GM23338 (cell line): ENCODE results near the gene NPPC. TPM values are rescaled to one million over a fixed set of nuclear protein-coding genes. Genes with fewer than 3 reads are reported as not detected.

Experiments used
- ATAC-seq: fragments of 200-7000 bp; cut with Tn5 transposase; 3 replicates; pipeline ENCODE4 v1.9.1; 2020
- DNase-seq: peaks from one replicate; pipeline ENCODE4 v3.0.0-alpha.2; 2015; ENCODE audit warnings: low spot score
- H2AFZ ChIP-seq: fragments of 200-600 bp; sonication (generic); 2 replicates; pipeline ENCODE4 v1.8.0; 2016; ENCODE audit warnings: antibody characterized with exemption, mild to moderate bottlenecking, moderate library complexity
- H3F3A ChIP-seq: fragments of 200-600 bp; sonication (generic); replicated peaks from 2 replicates; pipeline ENCODE4 v1.8.0; 2017; ENCODE audit warnings: antibody characterized with exemption, mixed run types, low read depth
- H3K27ac ChIP-seq: fragments of 200-600 bp; sonication (generic); 2 replicates; pipeline ENCODE4 v1.6.1; 2016; ENCODE audit warnings: low read depth
- H3K27me3 ChIP-seq: fragments of 200-600 bp; sonication (generic); 2 replicates; pipeline ENCODE4 v1.8.0; 2016; ENCODE audit warnings: mild to moderate bottlenecking, mixed run types, moderate library complexity; ENCODE audit not compliant: insufficient read depth
- H3K36me3 ChIP-seq: fragments of 200-600 bp; sonication (generic); 2 replicates; pipeline ENCODE4 v1.8.0; 2016; ENCODE audit warnings: mild to moderate bottlenecking; ENCODE audit not compliant: insufficient read depth
- H3K4me1 ChIP-seq: fragments of 200-600 bp; sonication (generic); 2 replicates; pipeline ENCODE4 v1.8.0; 2016; ENCODE audit warnings: mild to moderate bottlenecking, moderate library complexity; ENCODE audit not compliant: insufficient read depth
- H3K4me2 ChIP-seq: fragments of 200-600 bp; sonication (generic); 2 replicates; pipeline ENCODE4 v1.7.1; 2017; ENCODE audit warnings: mixed run types
- H3K4me3 ChIP-seq: fragments of 200-600 bp; sonication (generic); 2 replicates; pipeline ENCODE4 v1.6.1; 2016; ENCODE audit warnings: mixed run types
- H3K79me2 ChIP-seq: fragments of 200-600 bp; sonication (generic); replicated peaks from 2 replicates; pipeline ENCODE4 v1.8.0; 2017; ENCODE audit warnings: mild to moderate bottlenecking; ENCODE audit not compliant: insufficient read depth
- H3K9me2 ChIP-seq: fragments of 200-600 bp; sonication (generic); 2 replicates; pipeline ENCODE4 v1.8.0; 2017; ENCODE audit not compliant: insufficient read depth
- H4K20me1 ChIP-seq: fragments of 200-600 bp; sonication (generic); replicated peaks from 2 replicates; pipeline ENCODE4 v1.8.0; 2017; ENCODE audit warnings: mild to moderate bottlenecking; ENCODE audit not compliant: insufficient read depth
- H3K27ac Mint-ChIP-seq: 2 replicates; pipeline ENCODE4 v1.8.0; 2020; ENCODE audit warnings: inconsistent platforms, mild to moderate bottlenecking, moderate library complexity, mixed read lengths
- H3K27me3 Mint-ChIP-seq: 3 replicates; pipeline ENCODE4 v1.8.0; 2022; ENCODE audit warnings: low read depth, mild to moderate bottlenecking, moderate library complexity, mixed read lengths, inconsistent platforms; ENCODE audit not compliant: insufficient read depth, poor library complexity
- H3K36me3 Mint-ChIP-seq: 3 replicates; pipeline ENCODE4 v1.8.0; 2021; ENCODE audit warnings: low read depth, mild to moderate bottlenecking, inconsistent platforms, moderate library complexity, mixed read lengths
- H3K4me1 Mint-ChIP-seq: 3 replicates; pipeline ENCODE4 v1.8.0; 2020; ENCODE audit warnings: mild to moderate bottlenecking, inconsistent platforms, mixed read lengths
- H3K4me3 Mint-ChIP-seq: 3 replicates; pipeline ENCODE4 v1.8.0; 2021; ENCODE audit warnings: moderate library complexity, mild to moderate bottlenecking, inconsistent platforms, mixed read lengths
- H3K9me3 Mint-ChIP-seq: 3 replicates; pipeline ENCODE4 v1.8.0; 2020; ENCODE audit warnings: moderate library complexity, mild to moderate bottlenecking, inconsistent platforms, mixed read lengths
- CREB1 ChIP-seq: fragments of 250-450 bp; sonication (Bioruptor Pico); IDR thresholded peaks from 2 replicates; pipeline ENCODE4 v1.5.0; 2020; ENCODE audit warnings: low read depth, mild to moderate bottlenecking, moderate library complexity
- EZH2 ChIP-seq: fragments of 200-600 bp; sonication (generic); IDR thresholded peaks from one replicate; pipeline ENCODE4 v1.8.0; 2017; ENCODE audit warnings: antibody characterized with exemption, mild to moderate bottlenecking, low read depth; ENCODE audit not compliant: unreplicated experiment
- EZH2phosphoT487 ChIP-seq: fragments of 200-600 bp; sonication (generic); IDR thresholded peaks from one replicate; pipeline ENCODE4 v1.8.1; 2018; ENCODE audit warnings: antibody characterized with exemption; ENCODE audit not compliant: unreplicated experiment
- JUNB ChIP-seq: IDR thresholded peaks from one replicate; pipeline ENCODE4 v1.6.1; 2016; ENCODE audit warnings: antibody characterized with exemption; ENCODE audit not compliant: unreplicated experiment
- NANOG ChIP-seq: IDR thresholded peaks from 2 replicates; pipeline ENCODE4 v1.6.1; 2016; ENCODE audit warnings: antibody characterized with exemption, borderline replicate concordance
- POLR2AphosphoS5 ChIP-seq: IDR thresholded peaks from 2 replicates; pipeline ENCODE4 v1.6.1; 2016; ENCODE audit warnings: antibody characterized with exemption, low read depth
- STAT1 ChIP-seq: IDR thresholded peaks from one replicate; pipeline ENCODE4 v1.6.1; 2016; ENCODE audit warnings: antibody characterized with exemption; ENCODE audit not compliant: unreplicated experiment
- ZNF114 ChIP-seq: fragments of 250-450 bp; sonication (Bioruptor Pico); IDR thresholded peaks from 2 replicates; pipeline ENCODE4 v1.5.0; 2020; ENCODE audit warnings: mild to moderate bottlenecking, moderate library complexity
- ZNF331 ChIP-seq: fragments of 250-450 bp; sonication (Bioruptor Pico); IDR thresholded peaks from 2 replicates; pipeline ENCODE4 v1.5.0; 2020; ENCODE audit warnings: low read depth, mild to moderate bottlenecking, moderate library complexity
- polyA plus RNA-seq: library from polyadenylated mRNA; unstranded; fragments of >200 nt; fragmentation: Nextera tagmentation; extraction: Ambion mirVana; gene quantifications from 2 replicates; pipeline ENCODE4 v1.2.1, GENCODE V29; 2016
- total RNA-seq: library from RNA; depleted of rRNA; stranded (reverse); fragments of >200 nt; shearing (Covaris generic); gene quantifications from 2 replicates; pipeline ENCODE4 v1.2.3, GENCODE V29; 2014
- TF ChIP-seq, protein P1 (sequence below): IDR thresholded peaks from one replicate; pipeline ENCODE4 v1.6.1; 2018; ENCODE audit warnings: antibody characterized with exemption; ENCODE audit not compliant: unreplicated experiment
- TF ChIP-seq, protein P2 (sequence below), 2 experiments: fragments of 200-600 bp in 1 of 2; sonication (generic) in 1 of 2; conservative IDR thresholded peaks; 2 replicates each; pipeline versions ENCODE4 v1.5.1 to v1.6.1; 2016 to 2017; ENCODE audit warnings: antibody characterized with exemption in 2 of 2, low read depth in 2 of 2, mild to moderate bottlenecking in 2 of 2, moderate library complexity in 1 of 2
- TF ChIP-seq, protein P3 (sequence below): IDR thresholded peaks from 2 replicates; pipeline ENCODE4 v1.6.1; 2016; ENCODE audit warnings: antibody characterized with exemption
- TF ChIP-seq, protein P4 (sequence below): fragments of 250-450 bp; sonication (Bioruptor Pico); IDR thresholded peaks from 2 replicates; pipeline ENCODE4 v1.5.0; 2020; ENCODE audit warnings: mild to moderate bottlenecking, moderate library complexity

The NPPC gene
- total and polyA plus RNA-seq, 2 experiments from 2014 or later, result 2.2 to 6.3 TPM

DNA sequence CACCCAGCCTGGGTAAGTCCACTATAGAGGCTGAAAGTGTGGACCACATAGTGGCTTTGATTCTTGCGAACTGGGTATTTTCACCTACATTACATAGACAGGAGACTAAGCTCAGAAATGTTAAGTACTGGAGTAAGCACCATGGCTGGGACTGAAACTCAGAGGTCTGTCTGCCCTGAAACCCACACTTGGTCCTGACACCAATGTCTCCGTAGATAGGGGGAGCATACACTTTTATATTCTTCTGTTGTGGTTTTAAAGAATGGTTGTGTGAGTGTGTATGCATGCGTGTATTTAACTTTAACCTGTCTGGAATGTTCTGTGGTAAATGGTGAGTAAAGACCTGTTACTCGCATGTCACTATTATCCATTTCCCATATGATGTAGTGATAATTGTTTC is 10.3 kb upstream of the NPPC start:
- Histone ChIP-seq H3K4me1 (no peaks in the 10 kb centered on the region), H2AFZ (no peak overlapping the region), H4K20me1 (no peaks in the 10 kb centered on the region), H3K27ac (no peak overlapping the region), H3K79me2 (no peaks in the 10 kb centered on the region), H3K27me3 (no peaks in the 10 kb centered on the region), H3F3A (no peaks in the 10 kb centered on the region), H3K9me2 (peaks cover 4% of the 10 kb centered on the region; the same call in 1 of the 2 replicates), H3K4me3 (no peak overlapping the region), H3K36me3 (no peaks in the 10 kb centered on the region), H3K4me2 (no peak overlapping the region)
- ATAC-seq (no peak), DNase-seq (no peak)
- H3K4me3 Mint-ChIP-seq, result no peak overlapping the region
- peaks cover 8% of the 10 kb centered on the region for H3K27me3 Mint-ChIP-seq
- TF ChIP-seq CREB1 (CRISPR knock-in tag) (no peak), JUNB (no peak), ZNF114 (CRISPR knock-in tag) (no peak), POLR2AphosphoS5 (no peak), EZH2phosphoT487 (no peak), ZNF331 (CRISPR knock-in tag) (no peak), NANOG (no peak), EZH2 (no peak), STAT1 (no peak)
- TF ChIP-seq, protein P1, sequence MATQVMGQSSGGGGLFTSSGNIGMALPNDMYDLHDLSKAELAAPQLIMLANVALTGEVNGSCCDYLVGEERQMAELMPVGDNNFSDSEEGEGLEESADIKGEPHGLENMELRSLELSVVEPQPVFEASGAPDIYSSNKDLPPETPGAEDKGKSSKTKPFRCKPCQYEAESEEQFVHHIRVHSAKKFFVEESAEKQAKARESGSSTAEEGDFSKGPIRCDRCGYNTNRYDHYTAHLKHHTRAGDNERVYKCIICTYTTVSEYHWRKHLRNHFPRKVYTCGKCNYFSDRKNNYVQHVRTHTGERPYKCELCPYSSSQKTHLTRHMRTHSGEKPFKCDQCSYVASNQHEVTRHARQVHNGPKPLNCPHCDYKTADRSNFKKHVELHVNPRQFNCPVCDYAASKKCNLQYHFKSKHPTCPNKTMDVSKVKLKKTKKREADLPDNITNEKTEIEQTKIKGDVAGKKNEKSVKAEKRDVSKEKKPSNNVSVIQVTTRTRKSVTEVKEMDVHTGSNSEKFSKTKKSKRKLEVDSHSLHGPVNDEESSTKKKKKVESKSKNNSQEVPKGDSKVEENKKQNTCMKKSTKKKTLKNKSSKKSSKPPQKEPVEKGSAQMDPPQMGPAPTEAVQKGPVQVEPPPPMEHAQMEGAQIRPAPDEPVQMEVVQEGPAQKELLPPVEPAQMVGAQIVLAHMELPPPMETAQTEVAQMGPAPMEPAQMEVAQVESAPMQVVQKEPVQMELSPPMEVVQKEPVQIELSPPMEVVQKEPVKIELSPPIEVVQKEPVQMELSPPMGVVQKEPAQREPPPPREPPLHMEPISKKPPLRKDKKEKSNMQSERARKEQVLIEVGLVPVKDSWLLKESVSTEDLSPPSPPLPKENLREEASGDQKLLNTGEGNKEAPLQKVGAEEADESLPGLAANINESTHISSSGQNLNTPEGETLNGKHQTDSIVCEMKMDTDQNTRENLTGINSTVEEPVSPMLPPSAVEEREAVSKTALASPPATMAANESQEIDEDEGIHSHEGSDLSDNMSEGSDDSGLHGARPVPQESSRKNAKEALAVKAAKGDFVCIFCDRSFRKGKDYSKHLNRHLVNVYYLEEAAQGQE, result no peak
- TF ChIP-seq, protein P2, sequence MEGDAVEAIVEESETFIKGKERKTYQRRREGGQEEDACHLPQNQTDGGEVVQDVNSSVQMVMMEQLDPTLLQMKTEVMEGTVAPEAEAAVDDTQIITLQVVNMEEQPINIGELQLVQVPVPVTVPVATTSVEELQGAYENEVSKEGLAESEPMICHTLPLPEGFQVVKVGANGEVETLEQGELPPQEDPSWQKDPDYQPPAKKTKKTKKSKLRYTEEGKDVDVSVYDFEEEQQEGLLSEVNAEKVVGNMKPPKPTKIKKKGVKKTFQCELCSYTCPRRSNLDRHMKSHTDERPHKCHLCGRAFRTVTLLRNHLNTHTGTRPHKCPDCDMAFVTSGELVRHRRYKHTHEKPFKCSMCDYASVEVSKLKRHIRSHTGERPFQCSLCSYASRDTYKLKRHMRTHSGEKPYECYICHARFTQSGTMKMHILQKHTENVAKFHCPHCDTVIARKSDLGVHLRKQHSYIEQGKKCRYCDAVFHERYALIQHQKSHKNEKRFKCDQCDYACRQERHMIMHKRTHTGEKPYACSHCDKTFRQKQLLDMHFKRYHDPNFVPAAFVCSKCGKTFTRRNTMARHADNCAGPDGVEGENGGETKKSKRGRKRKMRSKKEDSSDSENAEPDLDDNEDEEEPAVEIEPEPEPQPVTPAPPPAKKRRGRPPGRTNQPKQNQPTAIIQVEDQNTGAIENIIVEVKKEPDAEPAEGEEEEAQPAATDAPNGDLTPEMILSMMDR (conservative IDR thresholded peaks at IDR 0.05; ENCODE audit: low read depth in 2 of 2), result no peak
- TF ChIP-seq, protein P3, sequence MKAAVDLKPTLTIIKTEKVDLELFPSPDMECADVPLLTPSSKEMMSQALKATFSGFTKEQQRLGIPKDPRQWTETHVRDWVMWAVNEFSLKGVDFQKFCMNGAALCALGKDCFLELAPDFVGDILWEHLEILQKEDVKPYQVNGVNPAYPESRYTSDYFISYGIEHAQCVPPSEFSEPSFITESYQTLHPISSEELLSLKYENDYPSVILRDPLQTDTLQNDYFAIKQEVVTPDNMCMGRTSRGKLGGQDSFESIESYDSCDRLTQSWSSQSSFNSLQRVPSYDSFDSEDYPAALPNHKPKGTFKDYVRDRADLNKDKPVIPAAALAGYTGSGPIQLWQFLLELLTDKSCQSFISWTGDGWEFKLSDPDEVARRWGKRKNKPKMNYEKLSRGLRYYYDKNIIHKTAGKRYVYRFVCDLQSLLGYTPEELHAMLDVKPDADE, result no peak
- TF ChIP-seq, protein P4, sequence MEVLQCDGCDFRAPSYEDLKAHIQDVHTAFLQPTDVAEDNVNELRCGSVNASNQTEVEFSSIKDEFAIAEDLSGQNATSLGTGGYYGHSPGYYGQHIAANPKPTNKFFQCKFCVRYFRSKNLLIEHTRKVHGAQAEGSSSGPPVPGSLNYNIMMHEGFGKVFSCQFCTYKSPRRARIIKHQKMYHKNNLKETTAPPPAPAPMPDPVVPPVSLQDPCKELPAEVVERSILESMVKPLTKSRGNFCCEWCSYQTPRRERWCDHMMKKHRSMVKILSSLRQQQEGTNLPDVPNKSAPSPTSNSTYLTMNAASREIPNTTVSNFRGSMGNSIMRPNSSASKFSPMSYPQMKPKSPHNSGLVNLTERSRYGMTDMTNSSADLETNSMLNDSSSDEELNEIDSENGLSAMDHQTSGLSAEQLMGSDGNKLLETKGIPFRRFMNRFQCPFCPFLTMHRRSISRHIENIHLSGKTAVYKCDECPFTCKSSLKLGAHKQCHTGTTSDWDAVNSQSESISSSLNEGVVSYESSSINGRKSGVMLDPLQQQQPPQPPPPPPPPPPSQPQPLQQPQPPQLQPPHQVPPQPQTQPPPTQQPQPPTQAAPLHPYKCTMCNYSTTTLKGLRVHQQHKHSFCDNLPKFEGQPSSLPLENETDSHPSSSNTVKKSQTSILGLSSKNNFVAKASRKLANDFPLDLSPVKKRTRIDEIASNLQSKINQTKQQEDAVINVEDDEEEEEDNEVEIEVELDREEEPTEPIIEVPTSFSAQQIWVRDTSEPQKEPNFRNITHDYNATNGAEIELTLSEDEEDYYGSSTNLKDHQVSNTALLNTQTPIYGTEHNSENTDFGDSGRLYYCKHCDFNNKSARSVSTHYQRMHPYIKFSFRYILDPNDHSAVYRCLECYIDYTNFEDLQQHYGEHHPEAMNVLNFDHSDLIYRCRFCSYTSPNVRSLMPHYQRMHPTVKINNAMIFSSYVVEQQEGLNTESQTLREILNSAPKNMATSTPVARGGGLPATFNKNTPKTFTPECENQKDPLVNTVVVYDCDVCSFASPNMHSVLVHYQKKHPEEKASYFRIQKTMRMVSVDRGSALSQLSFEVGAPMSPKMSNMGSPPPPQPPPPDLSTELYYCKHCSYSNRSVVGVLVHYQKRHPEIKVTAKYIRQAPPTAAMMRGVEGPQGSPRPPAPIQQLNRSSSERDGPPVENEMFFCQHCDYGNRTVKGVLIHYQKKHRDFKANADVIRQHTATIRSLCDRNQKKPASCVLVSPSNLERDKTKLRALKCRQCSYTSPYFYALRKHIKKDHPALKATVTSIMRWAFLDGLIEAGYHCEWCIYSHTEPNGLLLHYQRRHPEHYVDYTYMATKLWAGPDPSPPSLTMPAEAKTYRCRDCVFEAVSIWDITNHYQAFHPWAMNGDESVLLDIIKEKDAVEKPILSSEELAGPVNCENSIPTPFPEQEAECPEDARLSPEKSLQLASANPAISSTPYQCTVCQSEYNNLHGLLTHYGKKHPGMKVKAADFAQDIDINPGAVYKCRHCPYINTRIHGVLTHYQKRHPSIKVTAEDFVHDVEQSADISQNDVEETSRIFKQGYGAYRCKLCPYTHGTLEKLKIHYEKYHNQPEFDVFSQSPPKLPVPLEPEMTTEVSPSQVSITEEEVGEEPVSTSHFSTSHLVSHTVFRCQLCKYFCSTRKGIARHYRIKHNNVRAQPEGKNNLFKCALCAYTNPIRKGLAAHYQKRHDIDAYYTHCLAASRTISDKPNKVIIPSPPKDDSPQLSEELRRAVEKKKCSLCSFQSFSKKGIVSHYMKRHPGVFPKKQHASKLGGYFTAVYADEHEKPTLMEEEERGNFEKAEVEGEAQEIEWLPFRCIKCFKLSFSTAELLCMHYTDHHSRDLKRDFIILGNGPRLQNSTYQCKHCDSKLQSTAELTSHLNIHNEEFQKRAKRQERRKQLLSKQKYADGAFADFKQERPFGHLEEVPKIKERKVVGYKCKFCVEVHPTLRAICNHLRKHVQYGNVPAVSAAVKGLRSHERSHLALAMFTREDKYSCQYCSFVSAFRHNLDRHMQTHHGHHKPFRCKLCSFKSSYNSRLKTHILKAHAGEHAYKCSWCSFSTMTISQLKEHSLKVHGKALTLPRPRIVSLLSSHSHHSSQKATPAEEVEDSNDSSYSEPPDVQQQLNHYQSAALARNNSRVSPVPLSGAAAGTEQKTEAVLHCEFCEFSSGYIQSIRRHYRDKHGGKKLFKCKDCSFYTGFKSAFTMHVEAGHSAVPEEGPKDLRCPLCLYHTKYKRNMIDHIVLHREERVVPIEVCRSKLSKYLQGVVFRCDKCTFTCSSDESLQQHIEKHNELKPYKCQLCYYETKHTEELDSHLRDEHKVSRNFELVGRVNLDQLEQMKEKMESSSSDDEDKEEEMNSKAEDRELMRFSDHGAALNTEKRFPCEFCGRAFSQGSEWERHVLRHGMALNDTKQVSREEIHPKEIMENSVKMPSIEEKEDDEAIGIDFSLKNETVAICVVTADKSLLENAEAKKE (CRISPR knock-in tag), result no peak
- H3K9me3 Mint-ChIP-seq, result no peaks in the 10 kb centered on the region
- H3K4me1 Mint-ChIP-seq, result no peaks in the 10 kb centered on the region
- no peak overlapping the region for H3K27ac Mint-ChIP-seq
- no peaks in the 10 kb centered on the region for H3K36me3 Mint-ChIP-seq
